ENCODE results near the gene PNPLA2. TPM values are rescaled to one million over a fixed set of nuclear protein-coding genes. Genes with fewer than 3 reads are reported as not detected.
A peak's percentile ranks its signal among the peaks of the same experiment; 100 is the strongest.

Gene PNPLA2
- total RNA-seq, 2 experiments from 2014 or later: 202 to 220 TPM

- no peak for DNase-seq
- Histone ChIP-seq H3K36me3 (ENCODE audit: insufficient read depth, low read length) (peaks cover 28% of the 10 kb centered on the region), H3K9me3 (ENCODE audit: control insufficient read depth in 1 of 2, insufficient read depth in 1 of 2, low read length in 2 of 2) (peaks cover 0 to 2% of the 10 kb centered on the region in 2 experiments), H3K27me3 (ENCODE audit: control insufficient read depth in 1 of 2, insufficient read depth in 2 of 2, low read length in 2 of 2) (peaks cover 0 to 5% of the 10 kb centered on the region in 2 experiments), H3K27ac (ENCODE audit: low read depth in 1 of 2, low read length in 2 of 2) (no peak overlapping the region), H3K4me3 (ENCODE audit: low read length) (no peak overlapping the region), H3K4me1 (ENCODE audit: insufficient read depth, low read length) (peaks cover 47% of the 10 kb centered on the region)
- ChIA-PET CTCF (no interaction called here), POLR2A (interaction anchor here (1.2 to 1.5 kb wide), 2 partner anchors 17 to 18 kb away, joined by 4 to 5 read pairs; partner anchors contain the start of gene PNPLA2)
- peaks cover 3% of the 10 kb centered on the region for H3K27me3 Mint-ChIP-seq
- peaks cover 22% of the 10 kb centered on the region for H3K36me3 Mint-ChIP-seq (ENCODE audit: low read depth)
- H3K4me1 Mint-ChIP-seq (ENCODE audit: low read depth): peaks cover 17% of the 10 kb centered on the region
- no peaks in the 10 kb centered on the region for H3K9me3 Mint-ChIP-seq
- H3K4me3 Mint-ChIP-seq: no peak overlapping the region
- intact Hi-C loops (cut with DNase I, micrococcal nuclease): no loop called here
- no peak for TF ChIP-seq CTCF (IDR thresholded peaks at IDR 0.05)
- no peak for ATAC-seq (ENCODE audit: poor library complexity)
- no peak overlapping the region for H3K27ac Mint-ChIP-seq
These were observed 18.7 kb downstream of the PNPLA2 start for GRCh38 chr11:837189-837989.

- Histone ChIP-seq H3K27me3 (ENCODE audit: control insufficient read depth in 1 of 2, insufficient read depth in 2 of 2, low read length in 2 of 2) (peaks cover 0 to 5% of the 10 kb centered on the region in 2 experiments), H3K4me3 (ENCODE audit: low read length) (no peak overlapping the region), H3K9me3 (ENCODE audit: control insufficient read depth in 1 of 2, insufficient read depth in 1 of 2, low read length in 2 of 2) (no peaks in the 10 kb centered on the region), H3K27ac (ENCODE audit: low read depth in 1 of 2, low read length in 2 of 2) (no peak overlapping the region), H3K4me1 (ENCODE audit: insufficient read depth, low read length) (peaks cover 44% of the 10 kb centered on the region), H3K36me3 (ENCODE audit: insufficient read depth, low read length) (peaks cover 28% of the 10 kb centered on the region)
- ATAC-seq (ENCODE audit: poor library complexity) (no peak), DNase-seq (no peak)
- intact Hi-C loops (cut with DNase I, micrococcal nuclease): no loop called here
- TF ChIP-seq CTCF (IDR thresholded peaks at IDR 0.05): no peak
- H3K36me3 Mint-ChIP-seq (ENCODE audit: low read depth): peaks cover 22% of the 10 kb centered on the region
- ChIA-PET POLR2A (interaction anchor here (1.5 kb wide), 1 partner anchor 18 kb away, joined by 5 read pairs; the partner anchor contains the start of gene PNPLA2), CTCF (no interaction called here)
- peaks cover 17% of the 10 kb centered on the region for H3K4me1 Mint-ChIP-seq (ENCODE audit: low read depth)
- no peaks in the 10 kb centered on the region for H3K9me3 Mint-ChIP-seq
- H3K27ac Mint-ChIP-seq: no peak overlapping the region
- H3K27me3 Mint-ChIP-seq: peaks cover 3% of the 10 kb centered on the region
- H3K4me3 Mint-ChIP-seq: no peak overlapping the region
These were observed 19.2 kb downstream of the PNPLA2 start for GRCh38 chr11:837990-838307.

- Histone ChIP-seq H3K4me3 (ENCODE audit: low read length) (no peak overlapping the region), H3K27ac (ENCODE audit: low read depth in 1 of 2, low read length in 2 of 2) (no peak overlapping the region), H3K36me3 (ENCODE audit: insufficient read depth, low read length) (peaks cover 28% of the 10 kb centered on the region), H3K27me3 (ENCODE audit: control insufficient read depth in 1 of 2, insufficient read depth in 2 of 2, low read length in 2 of 2) (peaks cover 0 to 3% of the 10 kb centered on the region in 2 experiments), H3K4me1 (ENCODE audit: insufficient read depth, low read length) (peaks cover 47% of the 10 kb centered on the region), H3K9me3 (ENCODE audit: control insufficient read depth in 1 of 2, insufficient read depth in 1 of 2, low read length in 2 of 2) (no peaks in the 10 kb centered on the region)
- H3K9me3 Mint-ChIP-seq: no peaks in the 10 kb centered on the region
- intact Hi-C loops (cut with DNase I, micrococcal nuclease): no loop called here
- peaks cover 3% of the 10 kb centered on the region for H3K27me3 Mint-ChIP-seq
- peaks cover 22% of the 10 kb centered on the region for H3K36me3 Mint-ChIP-seq (ENCODE audit: low read depth)
- peaks cover 15% of the 10 kb centered on the region for H3K4me1 Mint-ChIP-seq (ENCODE audit: low read depth)
- no peak for ATAC-seq (ENCODE audit: poor library complexity)
- ChIA-PET CTCF (no interaction called here), POLR2A (interaction anchor here (1.5 to 7.6 kb wide), 2 partner anchors 8 to 19 kb away, joined by 5 to 71 read pairs; partner anchors contain the start of genes CD151, CRACR2B and PNPLA2)
- TF ChIP-seq CTCF (IDR thresholded peaks at IDR 0.05): no peak
- H3K4me3 Mint-ChIP-seq: peak overlapping the region; percentile 63
- H3K27ac Mint-ChIP-seq: no peak overlapping the region
- peak in 1 of 14 experiments; percentile 41 for DNase-seq
These were observed 19.9 kb downstream of the PNPLA2 start for GRCh38 chr11:838441-839279.
